HepG2 (cell line): ENCODE data around the gene MTG1. TPM values are rescaled to one million over a fixed set of nuclear protein-coding genes. Genes with fewer than 3 reads are reported as not detected.

Experiments used
- HOXA7 ChIP-seq: sonication (generic); formaldehyde crosslinking; IDR thresholded peaks from 2 replicates; pipeline ENCODE4 v1.8.1; 2022; ENCODE audit warnings: mild to moderate bottlenecking, missing genetic modification reagents, moderate library complexity
- NR2F6 ChIP-seq, 2 experiments: IDR thresholded peaks; 2 replicates each; pipeline ENCODE4 v1.6.1; 2016; ENCODE audit warnings: antibody characterized with exemption in 1 of 2, mild to moderate bottlenecking in 1 of 2
- ONECUT2 ChIP-seq: sonication (generic); formaldehyde crosslinking; IDR thresholded peaks from 2 replicates; pipeline ENCODE4 v1.4.0; 2020; ENCODE audit warnings: missing genetic modification reagents
- PHB2 ChIP-seq: fragments of 450-650 bp; IDR thresholded peaks from 2 replicates; pipeline ENCODE4 v1.6.1; 2018; ENCODE audit not compliant: partially characterized antibody
- POGZ ChIP-seq: sonication (generic); formaldehyde crosslinking; IDR thresholded peaks from 2 replicates; pipeline ENCODE4 v1.4.0; 2020; ENCODE audit warnings: mild to moderate bottlenecking, missing genetic modification reagents
- SMAD1 ChIP-seq: sonication (generic); formaldehyde crosslinking; IDR thresholded peaks from 2 replicates; pipeline ENCODE4 v1.4.0; 2020; ENCODE audit warnings: missing genetic modification reagents, low read depth, mild to moderate bottlenecking, borderline replicate concordance
- SRF ChIP-seq: IDR thresholded peaks from 2 replicates; pipeline ENCODE4 v1.6.1; 2011; ENCODE audit warnings: mild to moderate bottlenecking, low read depth, low read length, moderate library complexity
- SRSF9 ChIP-seq: fragments of 200-400 bp; formaldehyde crosslinking; IDR thresholded peaks from 2 replicates; pipeline ENCODE4 v1.6.1; 2018; ENCODE audit warnings: borderline replicate concordance, mild to moderate bottlenecking, low read depth, low read length; ENCODE audit not compliant: insufficient read depth, poor library complexity, severe bottlenecking
- TEAD3 ChIP-seq: optimal IDR thresholded peaks from 2 replicates; pipeline ENCODE3; 2016; ENCODE audit warnings: borderline replicate concordance
- ZBTB20 ChIP-seq: sonication (generic); formaldehyde crosslinking; IDR thresholded peaks from 2 replicates; pipeline ENCODE4 v1.8.1; 2023; ENCODE audit warnings: missing genetic modification reagents, low read depth, mild to moderate bottlenecking, borderline replicate concordance
- ZBTB26 ChIP-seq: IDR thresholded peaks from 2 replicates; pipeline ENCODE4 v1.6.1; 2016; ENCODE audit warnings: missing compliant biosample characterization, missing genetic modification reagents, borderline replicate concordance
- ZFP36L1 ChIP-seq: sonication (generic); formaldehyde crosslinking; IDR thresholded peaks from 2 replicates; pipeline ENCODE4 v1.8.0; 2022; ENCODE audit warnings: mild to moderate bottlenecking, missing genetic modification reagents, moderate library complexity
- ZFP37 ChIP-seq: sonication (generic); formaldehyde crosslinking; IDR thresholded peaks from 2 replicates; pipeline ENCODE4 v1.4.0; 2020; ENCODE audit warnings: missing genetic modification reagents, borderline replicate concordance
- ZNF280D ChIP-seq: sonication (generic); formaldehyde crosslinking; IDR thresholded peaks from 2 replicates; pipeline ENCODE4 v1.5.1; 2020; ENCODE audit warnings: mild to moderate bottlenecking, missing genetic modification reagents
- ZNF549 ChIP-seq: sonication (generic); formaldehyde crosslinking; IDR thresholded peaks from 2 replicates; pipeline ENCODE4 v1.5.0; 2020; ENCODE audit warnings: missing genetic modification reagents
- ZNF609 ChIP-seq: sonication (generic); formaldehyde crosslinking; IDR thresholded peaks from 2 replicates; pipeline ENCODE4 v1.4.0; 2020; ENCODE audit warnings: mild to moderate bottlenecking, missing genetic modification reagents, borderline replicate concordance
- ZNF615 ChIP-seq: sonication (generic); formaldehyde crosslinking; IDR thresholded peaks from 2 replicates; pipeline ENCODE4 v1.5.0; 2020; ENCODE audit warnings: mild to moderate bottlenecking, missing genetic modification reagents, borderline replicate concordance
- ZNF761 ChIP-seq: sonication (generic); formaldehyde crosslinking; conservative IDR thresholded peaks from 2 replicates; pipeline ENCODE4 v1.4.0; 2020; ENCODE audit warnings: mild to moderate bottlenecking, missing genetic modification reagents
- ZNF841 ChIP-seq: sonication (generic); formaldehyde crosslinking; IDR thresholded peaks from 2 replicates; pipeline ENCODE4 v1.8.1; 2023; ENCODE audit warnings: missing genetic modification reagents, borderline replicate concordance
- polyA plus RNA-seq, 8 experiments: library from polyadenylated mRNA; depleted of rRNA in 3 of 8; stranded (reverse) in 7 of 8; unstranded in 1 of 8; fragments of >200 nt; fragmentation: Illumina TruSeq in 4 of 8; extraction: Trizol in 4 of 8; gene quantifications; 2 replicates each; pipeline versions ENCODE4 v1.2.1 to v1.2.3, GENCODE V29; 2011 to 2016; ENCODE audit warnings: low read depth in 4 of 8, missing spikeins in 1 of 8, mixed read lengths in 1 of 8; ENCODE audit not compliant: insufficient read depth in 1 of 8
- total RNA-seq, 5 experiments: library from RNA; depleted of rRNA; stranded (reverse); fragments of >200 nt; fragmentation: Illumina TruSeq; extraction: Trizol; gene quantifications; 2 replicates each; pipeline ENCODE4 v1.2.3, GENCODE V29; 2016; ENCODE audit warnings: low read depth in 1 of 5

MTG1 gene
- total and polyA plus RNA-seq, 2 of the 13 experiments (the other 11 are each of a cell fraction or from before 2014, with no cell fraction given), result 42.0 to 103 TPM

GRCh38 chr10:133378251-133379096 lies 15.5 kb upstream of the MTG1 start (continued):
- TF ChIP-seq ZBTB26 (CRISPR knock-in tag) (no peak; the same call in 1 of the 2 replicates), SRF (no peak), SMAD1 (CRISPR knock-in tag) (0 out of 2 replicates have a peak, but pooled peaks have one; percentile 26), NR2F6 (IDR thresholded peaks at IDR 0.05) (peak; percentile 56; the same call in 1 of the 2 replicates), NR2F6 (CRISPR knock-in tag; IDR thresholded peaks at IDR 0.05) (peak; percentile 57; the same call in 1 of the 2 replicates), ZFP36L1 (CRISPR knock-in tag) (0 out of 2 replicates have a peak, but pooled peaks have one; percentile 43), ZNF615 (0 out of 2 replicates have a peak, but pooled peaks have one; percentile 27), HOXA7 (no peak), ZNF549 (CRISPR knock-in tag) (0 out of 2 replicates have a peak, but pooled peaks have one; percentile 33), ONECUT2 (no peak), PHB2 (no peak), ZBTB20 (CRISPR knock-in tag) (no peak), ZNF841 (CRISPR knock-in tag) (no peak), ZNF280D (peak; percentile 89; the same call in 1 of the 2 replicates), SRSF9 (no peak), TEAD3 (peak; percentile 38), POGZ (CRISPR knock-in tag) (peak; percentile 49; the same call in 1 of the 2 replicates), ZNF609 (CRISPR knock-in tag) (peak; percentile 66; the same call in 1 of the 2 replicates), ZNF761 (CRISPR knock-in tag) (no peak), ZFP37 (CRISPR knock-in tag) (no peak)
